Stimulated activated CD4-positive, alpha-beta T cell treated with anti-CD3 and anti-CD28 coated beads, Interleukin-1b, Interleukin-23, amount 100 ng/mL, for 24 hours (primary cell): ENCODE results near the gene PLEKHD1.

Experiments
- DNase-seq, 4 experiments: peaks; one replicate each; pipeline ENCODE4 v3.0.0-alpha.2; 2020; ENCODE audit warnings: low read depth in 4 of 4, low spot score in 1 of 4

The PLEKHD1 gene

GRCh38 chr14:69547701-69548348 is 63.3 kb downstream of the PLEKHD1 start:
- DNase-seq, result peak in 1 of 4 experiments; percentile 11

DNA sequence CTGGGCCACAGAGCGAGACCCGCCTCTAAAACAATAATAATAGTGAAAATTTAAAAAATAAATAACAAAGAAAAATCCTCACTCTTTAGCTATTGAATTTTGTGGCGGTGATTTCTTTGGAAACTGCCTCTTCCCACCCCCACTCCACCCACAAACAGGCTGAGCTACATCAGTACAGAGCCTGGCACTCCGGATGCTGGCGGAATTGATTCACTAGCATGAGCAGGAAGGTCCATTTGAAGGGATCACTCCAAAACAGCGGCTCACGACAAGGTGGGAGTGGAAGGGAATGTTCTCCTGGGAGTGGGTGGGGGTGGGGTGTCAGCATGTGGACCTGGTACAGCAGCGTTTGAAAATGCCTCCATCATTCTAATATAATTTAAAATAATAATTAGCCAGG is 64.0 kb downstream of the PLEKHD1 start:
- no peak for DNase-seq

GRCh38 chr14:69551511-69551910 is 67.0 kb downstream of the PLEKHD1 start:
- no peak for DNase-seq

DNA sequence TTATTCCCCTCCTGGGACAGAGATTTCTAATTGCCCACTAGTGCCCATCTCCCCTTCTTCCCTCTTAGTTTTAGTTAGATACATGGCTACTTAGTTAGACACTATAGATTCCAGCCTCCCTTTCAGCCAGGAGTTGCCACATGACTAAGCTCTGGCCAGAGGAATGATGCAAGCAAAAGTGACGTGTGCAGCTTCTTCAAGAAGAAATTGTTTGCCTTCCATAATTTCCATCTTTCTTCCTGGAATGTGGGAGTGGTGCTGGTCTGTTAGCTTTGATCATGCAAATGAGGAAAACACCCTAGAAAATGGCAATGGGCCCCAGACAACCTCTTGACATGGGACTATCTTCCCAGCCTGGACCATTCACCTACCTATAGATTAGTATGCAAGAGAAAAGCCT is 68.7 kb downstream of the PLEKHD1 start:
- DNase-seq, result no peak

GRCh38 chr14:69554500-69554899 is 70.0 kb downstream of the PLEKHD1 start:
- no peak for DNase-seq

GRCh38 chr14:69558774-69559173 is 74.2 kb downstream of the PLEKHD1 start:
- DNase-seq, result no peak

GRCh38 chr14:69559581-69560011 is 75.1 kb downstream of the PLEKHD1 start:
- no peak for DNase-seq

GRCh38 chr14:69560826-69561225 is 76.3 kb downstream of the PLEKHD1 start:
- no peak for DNase-seq

GRCh38 chr14:69561893-69562292 is 77.4 kb downstream of the PLEKHD1 start:
- no peak for DNase-seq

DNA sequence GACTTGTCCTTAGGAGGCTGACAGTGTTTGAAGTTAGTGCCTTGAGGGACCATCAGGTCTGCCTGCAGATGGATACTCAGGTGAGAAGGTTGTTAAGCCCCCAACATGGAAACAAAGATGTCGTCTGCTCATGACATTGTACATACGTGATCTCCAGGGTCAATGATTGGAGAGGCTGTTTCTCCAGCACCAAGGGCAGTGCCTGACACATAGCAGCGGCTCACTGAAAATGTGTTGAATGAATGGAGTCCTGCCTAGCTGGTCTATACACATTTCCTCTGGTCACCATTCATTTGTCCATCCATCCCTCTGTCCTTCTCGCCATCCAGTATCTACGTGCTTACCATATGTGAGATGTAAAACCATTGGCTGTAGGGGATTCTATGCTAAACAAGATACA is 83.0 kb downstream of the PLEKHD1 start:
- no peak for DNase-seq

GRCh38 chr14:69569859-69570258 is 85.3 kb downstream of the PLEKHD1 start:
- DNase-seq, result no peak

GRCh38 chr14:69570836-69571330 is 86.4 kb downstream of the PLEKHD1 start:
- DNase-seq, result no peak

DNA sequence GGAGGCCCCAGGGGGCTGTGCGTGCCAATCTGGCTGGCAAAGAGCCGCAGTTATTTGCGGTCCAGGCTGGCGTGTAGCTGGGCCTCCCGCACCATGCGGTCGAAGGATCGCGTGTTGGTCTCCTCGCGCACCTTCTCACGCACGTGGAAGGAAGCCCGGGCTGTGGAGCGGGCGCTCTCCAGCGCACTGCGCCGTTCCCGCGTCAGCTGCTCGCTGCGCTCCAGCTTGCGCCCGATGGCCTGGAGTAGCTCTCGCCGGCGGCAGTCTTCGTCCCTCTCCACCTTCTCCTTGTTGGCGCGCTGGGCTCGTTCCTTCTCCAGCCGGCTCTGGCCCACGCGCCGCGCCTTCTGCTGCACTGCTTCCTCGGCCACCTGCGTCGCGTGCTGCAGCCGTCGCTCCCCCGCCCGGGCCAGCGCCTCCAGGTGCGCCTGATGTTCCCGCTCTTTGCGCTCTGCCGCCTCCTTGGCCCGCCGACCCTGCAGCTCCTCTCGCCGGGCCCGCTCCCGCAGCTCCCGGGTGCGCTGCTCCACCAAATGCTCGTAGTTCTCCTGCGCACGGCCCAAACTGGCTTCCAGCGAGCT is 87.0 kb downstream of the PLEKHD1 start:
- DNase-seq, result no peak

DNA sequence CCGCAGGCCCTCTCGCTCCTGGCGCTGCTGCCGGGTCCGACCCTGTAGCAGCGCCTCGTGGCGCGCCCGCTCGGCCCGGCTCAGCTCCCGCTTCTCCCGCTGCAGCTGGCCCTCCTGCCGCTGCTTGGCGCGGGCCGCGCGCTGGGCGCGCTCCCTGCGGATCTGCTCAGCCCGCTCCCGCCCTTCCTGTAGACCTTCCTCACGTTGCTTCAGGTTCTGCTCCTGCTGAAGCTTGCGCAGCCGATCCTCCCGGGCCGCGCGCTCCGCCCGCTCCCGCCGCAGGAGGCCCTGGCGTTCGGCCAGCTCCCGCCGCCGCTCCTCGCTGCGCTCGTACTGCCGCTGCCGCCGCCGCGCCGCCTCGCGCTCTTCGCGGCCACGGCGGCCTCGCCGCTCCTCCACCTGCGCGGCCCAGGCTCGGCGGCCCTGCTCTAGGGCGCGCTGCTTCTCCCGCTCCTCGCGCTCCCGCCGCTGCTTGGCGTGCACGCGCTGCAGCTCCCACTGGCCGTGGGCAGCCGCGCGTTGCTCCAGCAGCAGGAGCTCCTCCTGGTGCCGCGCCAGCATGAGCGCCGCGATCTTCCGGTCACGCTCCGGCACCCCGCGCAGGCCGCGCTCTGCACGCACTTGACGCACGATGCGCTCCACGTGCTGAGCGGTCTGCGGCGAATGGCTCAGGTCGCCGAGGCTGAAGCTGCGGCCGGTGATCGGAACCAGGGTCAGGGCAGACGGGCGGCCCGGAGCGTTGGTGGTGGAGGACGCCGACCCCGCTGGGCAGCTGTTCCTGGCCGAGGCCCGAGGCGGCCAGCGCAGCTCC is 87.7 kb downstream of the PLEKHD1 start:
- no peak for DNase-seq

DNA sequence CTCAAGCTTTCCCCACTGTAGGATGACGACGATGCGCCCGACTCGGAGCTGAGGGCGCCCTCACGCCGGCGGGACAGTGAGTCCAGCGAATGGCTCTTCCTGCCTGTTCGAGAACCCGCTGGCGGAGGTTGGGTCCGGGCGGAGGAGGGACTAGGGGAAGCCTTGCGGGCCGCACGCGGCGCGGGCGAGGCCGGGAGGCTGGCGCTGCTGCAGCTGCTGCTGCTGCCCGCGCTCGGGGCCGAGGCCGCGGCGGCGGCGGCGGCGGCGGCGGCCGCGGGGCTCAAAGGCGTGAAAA is 88.3 kb downstream of the PLEKHD1 start:
- DNase-seq, result no peak

DNA sequence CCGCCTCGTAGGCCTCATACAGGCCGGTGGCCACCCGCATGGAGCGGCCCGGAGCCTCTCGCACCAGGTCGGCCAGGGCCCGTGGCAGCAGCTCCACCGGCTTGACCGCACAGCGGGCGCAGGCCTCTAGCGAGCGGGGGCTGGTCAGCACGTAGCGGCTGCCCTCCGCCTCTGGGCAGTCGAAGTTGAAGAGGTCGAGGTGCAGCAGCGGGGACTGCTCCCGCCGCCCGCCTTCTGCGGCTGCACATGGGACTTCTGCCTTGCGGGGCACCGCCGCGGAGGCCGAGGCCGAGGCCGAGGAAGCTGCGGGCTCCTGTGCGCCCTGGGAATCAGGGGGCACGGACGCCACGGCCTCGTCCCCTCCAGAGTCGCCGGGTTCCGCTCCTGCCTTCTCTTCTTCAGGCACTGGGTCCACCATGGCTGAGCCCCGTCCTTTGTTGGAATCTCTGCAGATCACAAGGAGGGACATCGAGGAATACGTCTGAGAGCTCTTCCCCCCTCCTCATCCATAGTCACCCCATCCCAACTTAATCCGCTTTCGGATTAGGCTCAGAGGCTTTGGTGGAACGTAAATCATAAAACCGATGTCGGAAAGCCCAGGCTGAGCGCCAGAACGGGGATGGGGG is 88.8 kb downstream of the PLEKHD1 start:
- DNase-seq, result no peak

DNA sequence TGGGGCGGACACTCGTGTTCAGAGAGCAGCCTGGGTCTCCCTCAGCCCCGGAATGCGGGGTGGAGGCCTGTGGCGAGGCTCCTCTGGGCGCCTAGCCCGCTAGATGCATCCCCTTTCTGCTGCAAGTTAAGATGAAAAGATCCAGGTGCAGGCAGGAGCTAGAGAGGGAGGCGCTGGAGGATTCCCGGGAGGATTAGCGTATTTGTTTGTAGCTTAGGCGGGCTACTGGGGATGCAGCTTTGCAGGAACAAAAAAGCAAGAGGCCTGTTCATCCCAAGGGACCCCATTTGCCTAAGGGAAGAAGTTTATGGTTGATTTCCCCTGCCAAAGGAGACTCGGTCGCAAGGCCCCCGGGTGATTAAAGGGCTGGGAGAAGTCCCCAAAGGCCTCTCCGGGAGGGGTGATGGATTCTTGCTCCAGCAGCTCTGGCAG is 89.3 kb downstream of the PLEKHD1 start:
- no peak for DNase-seq

DNA sequence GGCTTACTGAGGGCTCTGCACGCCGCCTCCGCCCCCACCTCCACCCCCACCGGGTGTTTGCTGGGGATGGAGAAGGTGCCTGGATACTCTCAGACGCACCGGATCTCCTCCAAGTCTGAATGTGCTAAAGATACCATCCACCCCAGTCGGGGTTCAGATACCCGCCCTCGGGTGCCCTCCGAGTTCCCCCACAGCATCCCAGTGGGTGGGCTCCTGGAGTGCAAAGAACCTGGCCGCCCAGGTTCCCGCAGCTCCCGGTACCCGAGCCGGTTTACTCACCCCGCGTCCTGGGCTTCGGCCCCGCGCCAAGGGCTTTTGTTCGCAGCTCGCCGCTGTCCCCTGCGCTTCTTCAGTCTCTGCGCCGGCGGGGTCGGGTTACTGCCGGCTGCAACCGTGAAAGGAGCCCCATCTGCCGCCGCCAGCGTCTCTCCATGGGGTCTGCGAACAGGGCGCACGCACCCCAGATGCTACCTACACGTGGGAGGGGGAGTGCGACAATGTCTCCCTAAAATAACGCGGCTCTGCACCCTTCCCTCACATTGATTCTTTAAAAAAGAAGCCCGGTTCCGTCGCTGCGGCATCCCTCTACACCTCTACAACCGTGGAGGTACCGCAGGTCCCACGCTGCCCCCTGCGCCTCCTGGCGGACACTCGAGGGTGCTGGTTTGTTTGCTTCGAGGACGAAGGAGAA is 89.9 kb downstream of the PLEKHD1 start, which contains the start of gene CCDC177:
Gene CCDC177 (minus strand): TSS at position 609 of the 691 bp plus-strand sequence. CDS start 1,249 bp downstream, outside the sequence.
- peak; percentile 57 to 70 (median 64) for DNase-seq

GRCh38 chr14:69574954-69575295 is 90.4 kb downstream of the PLEKHD1 start:
- DNase-seq, result no peak

- no peak for DNase-seq
These were observed 94.9 kb downstream of the PLEKHD1 start for GRCh38 chr14:69579476-69579875.

DNA sequence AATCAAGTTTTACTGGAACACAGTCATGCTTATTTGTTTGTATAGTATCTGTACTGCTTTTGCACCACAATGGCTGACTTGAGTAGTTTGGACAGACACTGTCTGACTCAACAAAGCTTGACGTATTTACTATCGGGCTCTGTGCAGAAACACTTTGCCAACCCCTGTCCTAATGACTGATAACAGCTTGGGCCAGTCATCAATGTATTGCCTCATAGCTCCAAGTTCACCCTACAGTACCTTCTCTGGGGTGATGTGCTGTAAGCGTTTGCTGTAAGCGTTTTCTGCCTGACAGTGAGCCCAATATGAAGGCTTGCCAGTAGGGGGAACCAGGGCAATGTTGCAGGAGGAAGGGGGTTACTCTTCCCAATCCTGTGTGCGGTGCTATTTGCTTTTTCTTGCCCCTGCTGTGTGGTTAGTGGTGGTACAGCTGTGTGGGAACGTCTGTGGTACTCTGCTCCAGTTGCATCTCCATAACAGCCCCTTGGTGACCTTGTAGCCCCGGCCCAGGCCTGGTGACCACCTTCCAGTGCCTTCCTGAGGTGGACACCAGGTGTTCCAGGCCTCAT is 95.6 kb downstream of the PLEKHD1 start:
- DNase-seq, result no peak
